Testis (tissue), 2 donors: ENCODE results near the gene NLGN1.

Source experiments
- CTCF ChIP-seq, 3 experiments: fragments of 450-650 bp in 2 of 3; fragments of 200-600 bp in 1 of 3; sonication (generic) in 1 of 3; IDR thresholded peaks; one replicate each; pipeline ENCODE4 v1.5.1; 2016 to 2019; ENCODE audit warnings: antibody characterized with exemption in 3 of 3, mild to moderate bottlenecking in 2 of 3, moderate library complexity in 1 of 3
- POLR2A ChIP-seq: fragments of 450-650 bp; IDR thresholded peaks from one replicate; pipeline ENCODE4 v1.6.1; 2017; ENCODE audit warnings: antibody characterized with exemption, mild to moderate bottlenecking, moderate library complexity

- TF ChIP-seq CTCF (IDR thresholded peaks at IDR 0.05) (no peak), POLR2A (no peak)
Observed at GRCh38 chr3:174099724-174100123, 702.2 kb downstream of the NLGN1 start.
